ENCODE measurements around the gene CMPK2.

DNA sequence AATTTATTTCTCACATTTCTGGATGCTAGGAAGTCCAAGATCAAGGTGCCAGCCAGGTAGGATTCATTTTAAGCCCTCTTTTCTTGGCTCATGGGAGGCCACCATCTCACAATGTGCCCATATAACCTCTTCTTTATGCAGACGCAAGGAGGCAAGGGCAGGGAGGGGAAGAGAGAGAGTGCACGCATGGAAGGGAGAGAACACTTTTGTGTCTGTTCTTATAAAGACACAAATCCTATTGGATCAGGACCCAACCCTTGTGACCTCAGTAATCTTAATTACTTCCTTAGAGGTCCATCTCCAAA is 32.5 kb downstream of the CMPK2 start:
- TF ChIP-seq CTCF (IDR thresholded peaks at IDR 0.05; ENCODE audit: borderline replicate concordance, extremely low read depth, low read length, poor library complexity, severe bottlenecking): no peak
- no peak for TF ChIP-seq EZH2 (IDR thresholded peaks at IDR 0.05; ENCODE audit: borderline replicate concordance, low read depth, low read length, severe bottlenecking)
